Body of pancreas (tissue), 4 donors: Measurements from ENCODE around the gene CD80. TPM values are rescaled to one million over a fixed set of nuclear protein-coding genes. Genes with fewer than 3 reads are reported as not detected.

Experiments
- ATAC-seq: fragments of 150-250 bp; one replicate; pipeline ENCODE4 v1.9.1; 2016
- DNase-seq, 4 donors: peaks; one replicate each; pipeline ENCODE4 v3.0.0-alpha.2; 2019
- H3K27ac ChIP-seq, 4 donors: fragments of 200-600 bp; sonication (generic); 1 replicate in 3 of 4; 2 replicates in 1 of 4; pipeline versions ENCODE4 v1.5.1 to v1.6.1; 2016 to 2019; ENCODE audit warnings: mild to moderate bottlenecking in 1 of 4, mixed read lengths in 1 of 4, moderate library complexity in 1 of 4
- H3K27me3 ChIP-seq, 2 donors: fragments of 200-600 bp; sonication (generic); one replicate each; pipeline ENCODE4 v1.6.0; 2016; ENCODE audit warnings: mild to moderate bottlenecking in 1 of 2
- H3K36me3 ChIP-seq, 2 donors: fragments of 200-600 bp; sonication (generic); replicated peaks in 1 of 2; 2 replicates each; pipeline ENCODE4 v1.5.1; 2016; ENCODE audit warnings: low read depth in 2 of 2; ENCODE audit not compliant: insufficient read depth in 1 of 2
- H3K4me1 ChIP-seq: fragments of 200-600 bp; sonication (generic); one replicate; pipeline ENCODE4 v1.6.0; 2016
- H3K4me3 ChIP-seq, 2 donors: fragments of 200-600 bp; sonication (generic); 1 replicate in 1 of 2; 2 replicates in 1 of 2; pipeline ENCODE4 v1.5.1; 2016 to 2019
- H3K9me3 ChIP-seq, 3 donors: fragments of 200-600 bp; sonication (generic); 1 replicate in 2 of 3; 2 replicates in 1 of 3; pipeline ENCODE4 v1.5.1; 2016
- CTCF ChIP-seq, 7 experiments: fragments of 450-650 bp in 4 of 7; fragments of 200-600 bp in 3 of 7; sonication (generic) in 3 of 7; IDR thresholded peaks; one replicate each; pipeline ENCODE4 v1.5.1; 2016 to 2019; ENCODE audit warnings: antibody characterized with exemption in 7 of 7
- POLR2A ChIP-seq, 3 donors: fragments of 450-650 bp; IDR thresholded peaks; one replicate each; pipeline ENCODE4 v1.6.1; 2016; ENCODE audit warnings: antibody characterized with exemption in 3 of 3, mild to moderate bottlenecking in 2 of 3
- WGBS, 2 donors: methylation state at CpG; one replicate each; pipeline ENCODE4 v1.1.5; 2017; 5-methylcytosine and 5-hydroxymethylcytosine counted together
- intact Hi-C: fragments of 100-400 bp; cut with DNase I; formaldehyde crosslinking; loops from one replicate; pipeline ENCODE4 v1.15.1; 2023
- total RNA-seq, 2 donors: library from RNA; depleted of rRNA; stranded (reverse); fragments of >200 nt; gene quantifications; one replicate each; pipeline ENCODE4 v1.1.0, GENCODE V29; 2016

The CD80 gene
- total RNA-seq, 2 donors from 2014 or later: 0.26 TPM; not detected in 1

DNA sequence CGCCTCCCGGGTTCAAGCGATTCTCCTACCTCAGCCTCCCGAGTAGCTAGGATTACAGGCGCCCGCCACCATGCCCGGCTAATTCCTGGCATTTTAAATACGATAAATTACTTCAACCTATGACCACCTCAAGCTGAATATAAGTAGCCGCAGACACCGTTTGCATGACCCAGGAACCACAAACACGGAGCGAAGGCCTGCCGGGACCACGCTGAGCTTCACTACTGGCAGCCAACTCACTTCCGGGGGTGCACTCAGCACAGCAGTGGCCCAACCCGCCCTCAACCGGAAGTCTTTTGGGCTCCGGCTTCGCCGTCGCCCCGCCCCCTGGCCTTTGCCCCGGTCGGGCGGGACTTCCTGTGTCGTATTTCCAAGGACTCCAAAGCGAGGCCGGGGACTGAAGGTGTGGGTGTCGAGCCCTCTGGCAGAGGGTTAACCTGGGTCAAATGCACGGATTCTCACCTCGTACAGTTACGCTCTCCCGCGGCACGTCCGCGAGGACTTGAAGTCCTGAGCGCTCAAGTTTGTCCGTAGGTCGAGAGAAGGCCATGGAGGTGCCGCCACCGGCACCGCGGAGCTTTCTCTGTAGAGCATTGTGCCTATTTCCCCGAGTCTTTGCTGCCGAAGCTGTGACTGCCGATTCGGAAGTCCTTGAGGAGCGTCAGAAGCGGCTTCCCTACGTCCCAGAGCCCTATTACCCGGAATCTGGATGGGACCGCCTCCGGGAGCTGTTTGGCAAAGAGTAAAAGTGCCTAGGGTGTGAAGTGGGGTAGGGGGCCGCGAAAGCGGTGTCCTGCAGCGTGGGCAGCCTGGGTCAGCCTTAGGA lies 61.0 kb downstream of the CD80 start, which contains the start of gene TIMMDC1:
Gene TIMMDC1, plus strand, starts transcription at position 362 of the 826 bp plus-strand sequence. Its CDS starts 187 bp downstream, at position 549.
- peak within 1 kb of the TSS; percentile 34 to 70 for H3K4me3 ChIP-seq
- TF ChIP-seq CTCF (IDR thresholded peaks at IDR 0.05) (no peak), POLR2A (IDR thresholded peaks at IDR 0.05) (peak; percentile 42 to 86 (median 82))
- H3K9me3 ChIP-seq: no peaks in the 10 kb centered on the region
- H3K36me3 ChIP-seq: no peaks in the 10 kb centered on the region
- intact Hi-C loops: no loop called here
- H3K27ac ChIP-seq: peak within 1 kb of the TSS; percentile 83 to 95 (median 90)
- DNase-seq (peak; percentile 97 to 98 (median 98)), ATAC-seq (peak; percentile 99)
- H3K27me3 ChIP-seq: no peaks in the 10 kb centered on the region
- WGBS, 2 donors: 0% methylated on average over 29 to 58 of the region's 58 CpGs
- peaks cover 23% of the 10 kb centered on the region for H3K4me1 ChIP-seq

- peak; percentile 11 for ATAC-seq
- peak; percentile 34 to 60 (median 47) for DNase-seq
- Histone ChIP-seq H3K4me1 (peaks cover 23% of the 10 kb centered on the region), H3K36me3 (no peaks in the 10 kb centered on the region), H3K27ac (peak overlapping the region; percentile 75 to 95 (median 88)), H3K4me3 (peak overlapping the region; percentile 34 to 70), H3K27me3 (no peaks in the 10 kb centered on the region), H3K9me3 (no peaks in the 10 kb centered on the region)
- TF ChIP-seq POLR2A (IDR thresholded peaks at IDR 0.05): no peak
- TF ChIP-seq CTCF (IDR thresholded peaks at IDR 0.05): no peak
- intact Hi-C loops: no loop called here
- 1 to 3% methylated on average over 8 of the region's 8 CpGs for WGBS, 2 donors
These were observed 61.6 kb downstream of the CD80 start for GRCh38 chr3:119497820-119498185.

DNA sequence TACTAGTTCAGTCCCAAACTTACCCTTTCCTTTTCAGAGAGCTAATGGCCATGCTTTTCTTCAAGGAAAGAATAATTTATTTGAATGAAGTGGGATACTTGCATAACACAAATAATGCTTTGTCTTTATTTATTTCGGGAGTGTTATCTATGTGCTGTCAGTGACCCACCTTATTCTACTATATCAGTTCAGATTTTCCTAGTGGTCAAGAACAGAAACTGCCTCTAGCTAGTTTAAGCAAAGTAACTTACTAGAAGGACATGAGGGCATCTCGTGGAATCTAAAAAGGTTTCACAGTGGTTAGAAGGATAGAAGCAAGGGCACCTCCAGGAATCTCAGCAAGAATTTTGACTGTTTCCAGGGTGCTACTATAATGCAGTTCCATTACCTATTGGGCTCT lies 64.8 kb downstream of the CD80 start:
- intact Hi-C loops: no loop called here
- no peak overlapping the region for H3K27ac ChIP-seq
- peaks cover 0 to 3% of the 10 kb centered on the region in 2 donors for H3K36me3 ChIP-seq
- peaks cover 6% of the 10 kb centered on the region for H3K4me1 ChIP-seq
- H3K4me3 ChIP-seq: no peak overlapping the region
- no peak for ATAC-seq
- no peak for TF ChIP-seq POLR2A (IDR thresholded peaks at IDR 0.05)
- peak in 1 of 7 experiments; percentile 3 for TF ChIP-seq CTCF (IDR thresholded peaks at IDR 0.05)
- 60 to 65% methylated on average over 2 of the region's 2 CpGs for WGBS, 2 donors
- no peaks in the 10 kb centered on the region for H3K27me3 ChIP-seq
- DNase-seq: no peak
- H3K9me3 ChIP-seq: no peaks in the 10 kb centered on the region

GRCh38 chr3:119492810-119493209 lies 66.6 kb downstream of the CD80 start:
- Histone ChIP-seq H3K36me3 (peaks cover 0 to 3% of the 10 kb centered on the region in 2 donors), H3K27me3 (no peaks in the 10 kb centered on the region), H3K4me1 (no peaks in the 10 kb centered on the region), H3K4me3 (no peak overlapping the region), H3K27ac (no peak overlapping the region), H3K9me3 (no peaks in the 10 kb centered on the region)
- DNase-seq (no peak), ATAC-seq (no peak)
- TF ChIP-seq POLR2A (IDR thresholded peaks at IDR 0.05): no peak
- no peak for TF ChIP-seq CTCF (IDR thresholded peaks at IDR 0.05)
- intact Hi-C loops: no loop called here
- 88 to 95% methylated on average over 3 of the region's 3 CpGs for WGBS, 2 donors
